OCI-LY7 (cell line): ENCODE measurements around the gene GCNT2. TPM values are rescaled to one million over a fixed set of nuclear protein-coding genes. Genes with fewer than 3 reads are reported as not detected.

Experiments used
- BruUV-seq: library from RNA; stranded (reverse); fragments of 400-500 nt; replicated peaks from 2 replicates; lab custom pipeline; 2021; lab: Mats Ljungman, UMichigan
- CTCF ChIA-PET: fragments of 300-600 bp; sonication (Branson Sonifier 250); formaldehyde crosslinking; loops from one replicate; lab custom pipeline; 2022; ENCODE audit warnings: antibody characterized with exemption; ENCODE audit not compliant: unreplicated experiment; lab: Charles Lee
- POLR2A ChIA-PET: fragments of 300-600 bp; sonication (Branson Sonifier 250); formaldehyde crosslinking; loops from one replicate; lab custom pipeline; 2022; ENCODE audit warnings: antibody characterized with exemption; lab: Charles Lee
- DNase-seq: peaks from one replicate; pipeline ENCODE4 v3.0.0-alpha.2; 2015; ENCODE audit warnings: low spot score
- H2AFZ ChIP-seq: fragments of 200-600 bp; sonication (generic), shearing (Covaris generic); 2 replicates; pipeline ENCODE4 v1.6.1; 2014; ENCODE audit warnings: mild to moderate bottlenecking, antibody characterized with exemption, low read length, moderate library complexity
- H3K27ac ChIP-seq: fragments of 200-600 bp; sonication (generic); 2 replicates; pipeline ENCODE4 v1.5.1; 2014; ENCODE audit warnings: mixed run types, low read depth, mild to moderate bottlenecking, moderate library complexity, low read length, inconsistent platforms; ENCODE audit not compliant: poor library complexity, severe bottlenecking
- H3K36me3 ChIP-seq: fragments of 200-600 bp; sonication (generic); 2 replicates; pipeline ENCODE4 v1.6.1; 2014; ENCODE audit warnings: mild to moderate bottlenecking, antibody characterized with exemption, low read length, moderate library complexity, mixed read lengths; ENCODE audit not compliant: insufficient read depth
- H3K4me1 ChIP-seq: fragments of 200-600 bp; sonication (generic); 2 replicates; pipeline ENCODE4 v1.5.1; 2014; ENCODE audit warnings: mild to moderate bottlenecking, low read length; ENCODE audit not compliant: insufficient read depth, poor library complexity, severe bottlenecking
- H3K4me2 ChIP-seq: fragments of 200-600 bp; sonication (generic); 2 replicates; pipeline ENCODE4 v1.6.1; 2014; ENCODE audit warnings: mild to moderate bottlenecking, low read length
- H3K4me3 ChIP-seq: fragments of 200-600 bp; sonication (generic); 2 replicates; pipeline ENCODE4 v1.5.1; 2014; ENCODE audit warnings: mild to moderate bottlenecking, low read depth, low read length; ENCODE audit not compliant: poor library complexity, severe bottlenecking
- H3K79me2 ChIP-seq: fragments of 200-600 bp; sonication (generic); 2 replicates; pipeline ENCODE4 v1.6.1; 2016; ENCODE audit warnings: low read depth, mild to moderate bottlenecking, low read length, moderate library complexity, mixed read lengths; ENCODE audit not compliant: insufficient read depth
- H3K9me2 ChIP-seq: fragments of 200-600 bp; sonication (generic); 2 replicates; pipeline ENCODE4 v1.6.1; 2016; ENCODE audit warnings: mild to moderate bottlenecking, low read length, mixed read lengths; ENCODE audit not compliant: insufficient read depth
- H3K9me3 ChIP-seq: fragments of 200-600 bp; sonication (generic); 2 replicates; pipeline ENCODE4 v1.6.1; 2014; ENCODE audit warnings: mild to moderate bottlenecking, mixed run types, low read length, mixed read lengths
- H4K20me1 ChIP-seq: fragments of 200-600 bp; sonication (generic); 2 replicates; pipeline ENCODE4 v1.6.1; 2014; ENCODE audit warnings: mild to moderate bottlenecking, antibody characterized with exemption, low read length, moderate library complexity, mixed read lengths; ENCODE audit not compliant: insufficient read depth
- CTCF ChIP-seq: fragments of 200-600 bp; sonication (generic); conservative IDR thresholded peaks from 2 replicates; pipeline ENCODE4 v1.5.1; 2014; ENCODE audit warnings: mild to moderate bottlenecking, antibody characterized with exemption, low read length, moderate library complexity, mixed read lengths
- EZH2phosphoT487 ChIP-seq: fragments of 200-600 bp; sonication (generic); IDR thresholded peaks from 2 replicates; pipeline ENCODE4 v1.6.1; 2018; ENCODE audit warnings: low read depth, borderline replicate concordance, mild to moderate bottlenecking, mixed run types, antibody characterized with exemption, low read length, moderate library complexity, mixed read lengths
- intact Hi-C: fragments of 100-400 bp; cut with micrococcal nuclease; formaldehyde crosslinking; loops from one replicate; pipeline ENCODE4 v1.10.0; 2022; ENCODE audit not compliant: unreplicated experiment
- total RNA-seq, 2 experiments: library from RNA; depleted of rRNA in 1 of 2; stranded (reverse); fragments of >200 nt in 1 of 2; shearing (Covaris generic) in 1 of 2; gene quantifications; 2 replicates each; pipeline ENCODE4 v1.2.3, GENCODE V29; 2014 to 2022

Gene GCNT2
- total RNA-seq, 2 experiments from 2014 or later, result 17.4 to 25.2 TPM

DNA sequence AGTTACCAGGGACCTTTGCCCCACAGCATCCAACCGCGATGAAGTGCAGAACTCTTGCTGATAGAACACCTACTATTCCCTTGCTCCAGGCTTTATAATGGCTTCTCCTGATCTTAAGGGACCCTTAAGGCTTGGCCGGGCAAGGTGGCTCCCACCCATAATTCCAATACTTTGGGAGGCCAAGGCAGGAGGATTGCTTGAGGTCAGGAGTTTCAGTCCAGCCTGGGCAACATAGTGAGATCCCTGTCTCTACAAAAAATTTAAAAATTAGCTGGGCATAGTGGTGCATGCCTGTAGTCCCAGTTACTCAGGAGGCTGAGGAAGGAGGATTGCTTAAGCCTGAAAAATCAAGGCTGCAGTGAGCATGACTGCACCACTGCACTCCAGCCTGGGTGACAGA, 68.8 kb downstream of the GCNT2 start:
- POLR2A ChIA-PET, result interaction anchor here (0.9 kb wide), 1 partner anchor 67 kb away, joined by 4 read pairs; no protein-coding TSS in a partner anchor
- Histone ChIP-seq H3K4me1 (peaks cover 8% of the 10 kb centered on the region), H4K20me1 (no peaks in the 10 kb centered on the region), H3K79me2 (peaks cover 6% of the 10 kb centered on the region; the same call in 1 of the 2 replicates), H3K4me2 (no peak overlapping the region), H3K27ac (no peak overlapping the region), H3K9me2 (no peaks in the 10 kb centered on the region), H3K4me3 (no peak overlapping the region), H3K36me3 (no peaks in the 10 kb centered on the region), H2AFZ (no peak overlapping the region), H3K9me3 (no peaks in the 10 kb centered on the region)
- no TSS peak for BruUV-seq
- CTCF ChIA-PET, result no interaction called here
- no peak for TF ChIP-seq EZH2phosphoT487
- TF ChIP-seq CTCF, result no peak
- no peak for DNase-seq
- intact Hi-C loops, result no loop called here

DNA sequence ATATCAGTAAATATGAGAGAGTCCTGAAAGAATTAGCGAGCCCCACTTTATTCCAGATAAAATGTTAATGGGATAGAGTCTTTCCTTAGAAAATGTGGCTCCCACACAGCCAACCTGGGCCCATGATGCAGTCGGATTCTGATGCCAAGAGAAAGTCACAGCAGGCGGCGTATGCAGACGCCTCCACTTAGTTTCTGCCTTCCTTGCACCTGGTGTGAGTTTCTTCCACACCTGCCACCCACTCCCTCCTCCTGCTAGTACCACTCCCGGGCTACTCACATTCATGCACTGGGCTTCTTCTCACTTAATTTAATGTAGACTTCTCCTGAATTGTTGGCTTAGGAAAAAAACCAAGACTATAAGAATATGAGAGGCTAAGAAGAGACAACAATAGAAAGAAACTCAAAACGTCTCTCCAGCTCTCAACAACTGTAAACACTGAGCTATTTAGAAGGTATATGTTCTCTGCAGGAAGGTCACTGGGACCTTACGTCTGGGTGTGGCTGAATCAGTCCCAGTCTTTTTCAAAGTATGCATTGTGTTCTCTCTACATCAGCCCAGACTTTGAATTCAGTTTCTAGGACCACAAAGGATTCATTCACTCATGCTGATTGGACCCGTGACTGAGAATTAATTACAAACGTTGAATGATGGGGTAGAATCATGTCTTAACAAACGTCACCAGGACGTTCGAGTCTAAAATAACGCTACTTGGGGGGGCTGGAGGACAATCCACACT, 70.4 kb downstream of the GCNT2 start:
- no peaks in the 10 kb centered on the region for H3K36me3 ChIP-seq
- peaks cover 18% of the 10 kb centered on the region for H3K4me1 ChIP-seq
- BruUV-seq, result no TSS peak
- H3K79me2 ChIP-seq, result peaks cover 6% of the 10 kb centered on the region; the same call in 1 of the 2 replicates
- H3K4me3 ChIP-seq, result no peak overlapping the region
- DNase-seq, result no peak
- no peaks in the 10 kb centered on the region for H3K9me2 ChIP-seq
- H3K9me3 ChIP-seq, result no peaks in the 10 kb centered on the region
- no peak overlapping the region for H3K4me2 ChIP-seq
- no peak overlapping the region for H2AFZ ChIP-seq
- POLR2A ChIA-PET, result no interaction called here
- H3K27ac ChIP-seq, result no peak overlapping the region
- no peaks in the 10 kb centered on the region for H4K20me1 ChIP-seq
- TF ChIP-seq CTCF (no peak), EZH2phosphoT487 (no peak)
- intact Hi-C loops, result no loop called here
- CTCF ChIA-PET, result no interaction called here
